LNCaP clone FGC (cell line): ENCODE data around the gene ZC3H7A.
A peak's percentile ranks its signal among the peaks of the same experiment; 100 is the strongest.

Experiments
- DNase-seq: peaks from one replicate; pipeline ENCODE4 v3.0.0-alpha.2; 2011; ENCODE audit warnings: low read depth
- H3K4me3 ChIP-seq: 2 replicates; pipeline ENCODE4 v1.5.1; 2011; ENCODE audit warnings: mild to moderate bottlenecking, low read depth, low read length, control low read depth
- TF ChIP-seq, protein P1 (sequence below): IDR thresholded peaks from 2 replicates; pipeline ENCODE4 v1.5.1; 2012; ENCODE audit warnings: mild to moderate bottlenecking; ENCODE audit not compliant: control insufficient read depth, insufficient read depth; ENCODE audit errors: extremely low read depth

Gene ZC3H7A

DNA sequence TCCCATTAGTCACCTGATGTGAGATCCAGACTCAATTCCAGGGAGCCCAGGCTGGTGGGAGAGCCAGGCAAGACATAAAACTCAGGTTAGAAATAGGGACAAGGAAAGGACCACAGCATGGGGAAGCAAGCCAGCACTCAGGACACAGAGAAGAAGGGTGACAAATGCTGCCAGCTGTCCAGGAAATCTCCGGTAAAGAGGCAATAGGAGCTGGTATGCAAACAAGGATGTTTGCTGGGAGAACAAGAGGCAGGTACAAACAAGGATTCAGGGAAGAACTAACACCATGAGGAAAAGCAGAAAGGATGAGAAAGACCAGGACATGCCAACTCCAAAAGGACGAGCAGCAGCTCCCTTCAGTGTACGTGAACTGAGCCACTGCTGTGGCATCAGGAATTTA is 44.2 kb downstream of the ZC3H7A start:
- no peak overlapping the region for H3K4me3 ChIP-seq
- DNase-seq: peak; percentile 89
- TF ChIP-seq, protein P1, sequence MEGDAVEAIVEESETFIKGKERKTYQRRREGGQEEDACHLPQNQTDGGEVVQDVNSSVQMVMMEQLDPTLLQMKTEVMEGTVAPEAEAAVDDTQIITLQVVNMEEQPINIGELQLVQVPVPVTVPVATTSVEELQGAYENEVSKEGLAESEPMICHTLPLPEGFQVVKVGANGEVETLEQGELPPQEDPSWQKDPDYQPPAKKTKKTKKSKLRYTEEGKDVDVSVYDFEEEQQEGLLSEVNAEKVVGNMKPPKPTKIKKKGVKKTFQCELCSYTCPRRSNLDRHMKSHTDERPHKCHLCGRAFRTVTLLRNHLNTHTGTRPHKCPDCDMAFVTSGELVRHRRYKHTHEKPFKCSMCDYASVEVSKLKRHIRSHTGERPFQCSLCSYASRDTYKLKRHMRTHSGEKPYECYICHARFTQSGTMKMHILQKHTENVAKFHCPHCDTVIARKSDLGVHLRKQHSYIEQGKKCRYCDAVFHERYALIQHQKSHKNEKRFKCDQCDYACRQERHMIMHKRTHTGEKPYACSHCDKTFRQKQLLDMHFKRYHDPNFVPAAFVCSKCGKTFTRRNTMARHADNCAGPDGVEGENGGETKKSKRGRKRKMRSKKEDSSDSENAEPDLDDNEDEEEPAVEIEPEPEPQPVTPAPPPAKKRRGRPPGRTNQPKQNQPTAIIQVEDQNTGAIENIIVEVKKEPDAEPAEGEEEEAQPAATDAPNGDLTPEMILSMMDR: no peak

DNA sequence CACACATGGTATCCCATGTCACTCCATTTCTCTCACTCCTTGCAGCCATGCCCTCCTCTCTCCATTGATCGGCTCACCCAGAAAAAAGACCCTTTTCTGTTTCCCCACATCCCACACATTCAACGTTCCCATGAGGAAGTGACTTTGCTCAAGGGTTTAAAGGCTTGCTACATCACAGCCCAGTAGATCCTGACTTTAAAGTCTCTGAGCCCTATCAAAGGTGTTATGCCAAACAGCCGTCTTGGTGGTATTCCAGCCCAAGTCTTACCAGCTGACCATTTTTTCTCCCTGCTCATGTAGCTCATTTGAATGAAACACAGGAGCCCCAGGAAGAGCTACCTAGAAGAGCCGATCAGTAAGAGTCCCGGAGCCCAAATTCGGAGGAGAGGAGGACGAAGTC is 47.0 kb downstream of the ZC3H7A start:
- DNase-seq: no peak
- H3K4me3 ChIP-seq: no peak overlapping the region
- TF ChIP-seq, protein P1: no peak

DNA sequence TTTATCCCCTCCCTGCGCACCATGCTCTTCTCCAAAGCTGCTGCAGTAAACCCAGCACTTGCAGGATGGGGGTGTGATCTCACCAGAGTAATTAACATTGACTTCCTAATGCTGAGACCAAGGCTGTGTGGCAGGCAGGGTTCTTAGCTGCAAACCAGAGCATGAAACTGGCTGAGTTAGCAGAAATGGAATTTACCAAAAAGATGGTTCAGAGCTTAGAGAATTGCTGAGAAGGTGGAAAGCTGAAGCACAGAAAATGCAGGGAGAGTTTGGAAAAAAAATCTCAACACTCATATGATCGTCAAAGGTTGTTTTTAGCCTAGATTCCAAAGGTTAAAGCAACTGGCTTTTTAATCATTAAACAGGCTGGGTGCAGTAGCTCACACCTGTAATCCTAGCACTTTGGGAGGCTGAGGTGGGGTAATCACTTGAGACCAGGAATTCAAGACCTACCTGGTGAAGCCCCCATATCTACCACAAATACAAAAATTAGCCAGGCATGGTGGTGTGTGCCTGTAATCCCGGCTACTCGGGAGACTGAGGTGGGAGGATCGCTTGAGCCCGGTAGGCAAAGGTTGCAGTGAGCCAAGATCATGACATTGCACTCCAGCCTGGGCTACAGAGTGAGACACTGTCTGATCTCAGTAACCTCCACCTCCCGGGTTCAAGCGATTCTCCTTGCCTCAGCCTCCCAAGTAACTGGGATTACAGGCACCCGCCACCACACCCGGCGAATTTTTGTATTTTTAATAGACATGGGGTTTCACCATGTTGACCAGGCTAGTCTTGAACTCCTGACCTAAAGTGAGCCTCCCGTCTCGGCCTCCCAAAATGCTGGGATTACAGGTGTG is 48.4 kb downstream of the ZC3H7A start:
- DNase-seq: no peak
- TF ChIP-seq, protein P1: no peak
- no peak overlapping the region for H3K4me3 ChIP-seq

DNA sequence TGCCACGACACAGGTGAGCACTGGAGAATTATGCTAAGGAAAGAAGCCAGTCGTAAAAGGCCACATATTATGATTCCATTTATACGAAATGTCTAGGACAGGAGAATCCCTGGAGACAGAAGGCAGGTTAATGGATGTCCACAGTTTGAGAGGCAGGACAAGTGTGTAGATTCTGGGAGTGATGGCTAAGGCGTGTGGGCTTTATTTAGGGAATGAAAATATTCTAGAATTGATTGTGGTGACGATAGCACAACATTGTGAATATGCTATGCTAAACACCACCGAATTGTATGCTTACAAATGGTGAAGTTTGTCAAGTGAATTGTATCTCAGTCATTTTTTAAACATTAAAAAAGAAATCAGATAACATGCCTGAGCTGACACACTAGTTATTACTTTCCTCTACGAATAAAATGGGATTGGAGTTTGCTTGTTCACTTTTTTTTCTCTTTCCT is 49.1 kb downstream of the ZC3H7A start:
- DNase-seq: no peak
- no peak overlapping the region for H3K4me3 ChIP-seq
- TF ChIP-seq, protein P1: no peak

DNA sequence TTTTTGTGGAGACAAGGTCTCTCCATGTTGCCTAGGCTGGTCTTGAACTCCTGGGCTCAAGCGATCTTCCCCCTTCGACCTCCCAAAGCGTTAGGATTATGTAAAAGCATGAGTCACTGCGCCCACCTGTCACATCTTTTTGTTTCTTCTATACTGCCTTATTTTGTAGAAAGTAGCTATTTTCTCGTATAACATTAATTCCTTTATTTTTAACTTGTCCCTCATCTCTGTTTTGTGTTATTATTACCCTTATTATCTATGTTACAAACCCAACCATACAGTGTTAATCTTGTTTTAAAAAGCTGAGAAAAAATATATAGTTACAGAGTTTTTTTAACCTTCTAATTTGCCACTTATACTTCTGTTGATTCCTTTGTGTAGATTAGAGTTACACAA is 53.0 kb downstream of the ZC3H7A start:
- H3K4me3 ChIP-seq: no peak overlapping the region
- DNase-seq: no peak
- TF ChIP-seq, protein P1: no peak

DNA sequence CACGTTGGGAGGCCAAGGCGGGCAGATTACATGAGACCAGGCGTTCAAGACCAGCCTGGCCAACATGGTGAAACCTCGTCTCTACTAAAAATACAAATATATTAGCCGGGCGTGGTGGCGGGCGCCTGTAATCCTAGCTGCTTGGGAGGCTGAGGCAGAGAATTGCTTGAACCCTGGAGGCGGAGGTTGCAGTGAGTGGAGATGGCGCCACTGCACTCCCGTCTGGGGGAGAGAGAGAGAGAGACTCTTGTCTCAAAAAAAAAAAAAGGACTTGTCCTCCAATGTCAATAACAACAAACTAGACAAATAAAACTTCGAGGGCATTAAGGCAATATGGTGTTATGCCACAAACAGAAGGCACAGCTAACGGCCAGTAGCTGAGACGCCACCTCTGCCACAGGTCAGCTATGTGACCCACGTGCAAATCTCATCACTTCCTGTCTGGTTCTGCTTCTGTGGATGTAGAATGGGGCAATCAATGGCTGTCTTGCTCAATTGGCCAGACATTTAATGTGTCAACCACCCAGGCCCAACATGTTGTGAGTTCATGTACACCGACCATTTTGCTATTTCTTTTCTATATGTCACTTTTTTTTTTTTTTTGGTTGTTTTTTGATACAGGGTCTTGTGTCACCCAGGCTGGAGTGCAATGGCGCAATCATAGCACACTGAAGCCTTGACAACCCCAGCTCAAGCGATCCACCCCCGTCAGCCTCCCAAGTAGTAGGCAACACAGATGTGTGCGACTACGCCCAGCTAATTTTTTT is 53.6 kb downstream of the ZC3H7A start:
- DNase-seq: no peak
- TF ChIP-seq, protein P1: no peak
- peak overlapping the region; percentile 93 for H3K4me3 ChIP-seq
